HG02973 (cell line): ENCODE measurements around the gene GDF9.
"Not testable (repeated sequence)": the region's sequence is repeated elsewhere in the genome, so short reads cannot be mapped to it uniquely, and the experiment has no call there.

Experiments used
- ATAC-seq: cut with Tn5 transposase; IDR thresholded peaks from one replicate; pipeline ENCODE4 v1.9.1; 2021; ENCODE audit warnings: moderate library complexity; ENCODE audit not compliant: unreplicated experiment

GDF9 gene

DNA sequence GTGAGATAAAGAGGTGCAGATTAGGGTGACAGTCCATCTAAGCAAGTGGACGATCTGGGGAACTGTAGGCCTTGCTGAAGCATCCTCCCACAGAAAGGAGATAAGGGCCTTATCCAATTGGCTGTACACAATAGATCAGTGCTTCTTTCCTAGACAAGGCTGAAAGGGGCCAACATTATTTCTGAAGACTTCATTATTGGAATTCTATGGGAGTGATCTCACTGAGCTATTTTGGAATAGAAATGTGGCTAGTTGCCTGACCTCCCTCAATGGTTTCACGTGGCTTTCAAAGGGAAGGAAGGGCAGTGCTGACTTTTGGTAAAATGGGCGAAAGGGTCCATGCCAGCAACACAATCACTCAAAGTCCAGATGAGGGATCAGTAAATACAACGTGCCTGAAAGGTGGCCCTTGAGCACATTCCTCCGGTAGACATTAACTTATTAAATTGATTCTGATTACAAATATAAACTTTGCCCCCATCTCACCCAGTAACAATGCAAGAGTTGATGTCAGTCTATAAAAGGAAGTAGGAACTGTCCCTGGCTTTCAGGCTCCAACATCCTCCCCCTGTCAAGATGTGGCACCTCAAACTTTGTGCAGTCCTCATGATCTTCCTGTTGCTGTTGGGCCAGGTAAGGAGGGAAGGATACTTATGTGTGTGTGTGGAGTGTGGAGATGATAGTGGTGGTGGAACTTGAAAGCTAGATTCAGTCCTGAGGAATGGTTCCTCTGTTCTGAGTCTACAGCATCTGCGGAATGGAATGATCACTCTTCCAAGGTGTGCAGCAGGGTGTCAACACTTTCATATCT is 7.1 kb upstream of the GDF9 start, which contains the start of gene LEAP2:
Gene LEAP2 (plus strand): TSS at position 550 of the 811 bp plus-strand sequence. CDS start 27 bp downstream, at position 577.
- no peak for ATAC-seq

GRCh38 chr5:132872788-132873118 is 6.5 kb upstream of the GDF9 start:
- no peak for ATAC-seq

DNA sequence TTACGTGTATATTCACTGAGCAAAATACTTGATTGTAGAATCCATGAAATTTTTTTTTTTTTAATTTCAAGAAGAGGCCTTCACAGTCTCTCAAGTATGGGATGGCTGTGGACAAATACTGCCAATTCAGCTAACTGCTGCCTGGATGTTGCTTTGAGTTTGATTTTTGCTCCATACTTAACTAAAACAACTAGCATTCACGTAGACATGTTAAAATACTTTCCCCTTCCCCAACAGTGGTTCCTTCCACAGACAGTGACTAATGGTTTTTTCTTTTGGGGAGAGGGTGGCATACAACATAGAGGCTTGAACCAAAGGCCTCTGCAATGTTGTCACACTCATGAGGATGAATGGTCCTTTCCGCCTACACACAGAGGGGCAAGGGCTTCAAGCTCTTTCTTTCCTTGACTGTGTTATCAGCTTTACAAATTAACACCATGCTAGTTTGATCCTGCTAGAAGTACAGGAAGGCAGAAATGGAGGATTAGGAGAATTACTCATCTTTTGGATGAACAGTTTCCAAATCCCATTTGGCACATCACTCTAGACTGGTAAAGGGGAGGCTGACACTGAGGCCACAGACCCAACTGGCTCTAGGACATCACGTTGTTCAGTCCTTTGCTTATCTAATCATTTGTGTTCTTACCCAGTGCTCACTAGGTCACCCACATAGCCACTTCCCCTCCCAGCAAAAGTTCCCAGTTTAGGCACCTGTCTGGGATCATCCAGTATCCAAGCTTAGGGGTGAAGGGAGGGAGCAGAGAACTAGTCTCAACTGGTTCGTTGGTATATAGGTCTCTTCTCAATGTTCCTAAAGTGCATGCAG is 5.4 kb upstream of the GDF9 start:
- ATAC-seq = no peak

- no peak for ATAC-seq
Measured at GRCh38 chr5:132870801-132871200, 4.5 kb upstream of the GDF9 start.

GRCh38 chr5:132868754-132869153 is 2.5 kb upstream of the GDF9 start:
- ATAC-seq = no peak

- no peak for ATAC-seq
Measured at GRCh38 chr5:132867046-132867451, 780 bp upstream of the GDF9 start.

DNA sequence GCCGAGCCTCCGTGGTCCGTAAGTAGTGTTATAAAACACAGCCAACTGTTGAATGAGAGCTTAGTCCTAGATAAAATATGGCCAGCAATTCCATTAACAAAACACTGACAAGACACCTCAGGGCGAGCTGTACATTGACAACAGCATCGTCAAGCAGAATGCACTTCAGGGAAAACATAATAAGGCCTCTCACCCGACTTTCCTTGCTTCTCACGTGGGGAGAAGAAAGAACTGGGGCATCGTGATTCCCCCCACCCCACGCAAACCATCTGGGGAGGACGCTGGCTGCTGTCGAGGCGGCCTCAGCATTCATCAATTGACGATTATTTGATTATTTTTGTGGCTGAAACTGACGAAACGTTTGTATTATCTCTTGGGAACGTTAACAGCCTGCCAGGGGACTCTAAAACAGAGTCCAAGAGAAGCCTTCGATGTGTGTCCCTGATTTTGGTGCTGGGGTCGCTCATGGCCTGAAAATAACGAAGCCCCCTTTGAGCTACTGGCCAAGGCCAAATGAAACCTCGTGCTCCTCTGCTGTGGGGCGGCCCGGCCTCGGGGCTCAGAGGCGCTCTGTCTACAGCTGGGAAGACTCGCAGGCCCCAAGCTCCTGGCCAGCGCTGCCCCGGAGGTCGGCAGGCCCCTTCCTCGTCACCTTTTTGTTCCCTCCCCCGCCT is 464 bp downstream of the GDF9 start:
- peak; percentile 19 for ATAC-seq

DNA sequence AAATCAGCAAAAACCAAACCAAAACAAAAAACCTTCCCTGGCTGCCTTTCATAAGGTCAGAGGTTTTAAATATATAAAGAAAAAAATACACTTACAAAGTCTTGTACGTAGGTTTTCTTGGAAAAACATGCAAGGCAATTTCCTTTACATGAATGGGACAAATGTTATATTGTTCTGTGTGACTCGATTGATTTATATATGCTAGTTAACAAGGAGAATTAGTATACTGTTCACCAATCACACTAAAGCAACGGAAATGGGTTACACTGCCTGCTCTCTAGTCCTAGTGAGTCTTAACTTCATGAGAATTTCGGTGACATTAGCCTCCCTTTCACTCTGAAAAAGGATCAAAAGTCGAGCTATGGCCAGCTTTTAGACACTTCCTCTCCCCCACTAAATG is 5.5 kb downstream of the GDF9 start:
- no peak for ATAC-seq

GRCh38 chr5:132859889-132860437 is 6.3 kb downstream of the GDF9 start:
- ATAC-seq = no peak

- no peak for ATAC-seq
Measured at GRCh38 chr5:132856011-132856410, 10.3 kb downstream of the GDF9 start.

- ATAC-seq = not testable (repeated sequence)
Measured at GRCh38 chr5:132854992-132855391, 11.3 kb downstream of the GDF9 start.

DNA sequence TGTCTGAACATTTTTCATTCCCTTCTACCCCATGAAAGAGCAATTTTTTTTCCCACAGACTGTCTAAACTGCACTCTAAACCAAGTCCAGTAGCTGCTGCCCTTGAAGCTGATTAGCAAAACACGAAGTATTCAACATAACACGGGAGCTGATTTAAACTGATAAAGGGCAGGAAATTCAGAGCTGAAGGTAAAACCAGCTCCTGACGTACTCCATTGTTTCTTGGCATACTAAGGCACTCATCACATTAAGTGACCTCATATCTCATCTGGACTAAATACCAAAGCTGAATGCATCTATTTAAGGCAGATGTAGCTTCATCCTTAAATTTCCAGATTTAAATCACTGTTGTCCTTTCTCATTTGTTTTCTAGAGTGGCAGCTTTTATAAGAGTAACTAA is 12.0 kb downstream of the GDF9 start:
- no peak for ATAC-seq

DNA sequence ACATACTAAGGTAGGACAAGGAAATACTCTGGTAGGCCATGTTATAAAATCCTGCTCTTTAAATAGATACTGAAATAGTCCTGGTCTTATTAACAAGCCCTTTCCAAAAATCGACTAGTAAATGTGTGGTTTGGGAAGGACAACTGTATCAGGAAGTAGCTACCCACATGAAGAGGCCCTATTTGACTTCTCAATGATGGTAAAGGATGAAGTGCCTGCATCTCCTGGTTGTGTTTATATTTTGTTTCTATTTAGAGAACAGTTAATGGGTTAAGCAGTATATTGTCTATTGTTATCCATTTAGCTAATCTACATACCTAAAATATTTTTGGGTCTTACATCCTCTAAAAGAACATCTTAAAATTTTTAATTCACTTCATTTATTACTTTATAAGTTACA is 12.5 kb downstream of the GDF9 start:
- no peak for ATAC-seq

- no peak for ATAC-seq
Measured at GRCh38 chr5:132853323-132853722, 12.9 kb downstream of the GDF9 start.

DNA sequence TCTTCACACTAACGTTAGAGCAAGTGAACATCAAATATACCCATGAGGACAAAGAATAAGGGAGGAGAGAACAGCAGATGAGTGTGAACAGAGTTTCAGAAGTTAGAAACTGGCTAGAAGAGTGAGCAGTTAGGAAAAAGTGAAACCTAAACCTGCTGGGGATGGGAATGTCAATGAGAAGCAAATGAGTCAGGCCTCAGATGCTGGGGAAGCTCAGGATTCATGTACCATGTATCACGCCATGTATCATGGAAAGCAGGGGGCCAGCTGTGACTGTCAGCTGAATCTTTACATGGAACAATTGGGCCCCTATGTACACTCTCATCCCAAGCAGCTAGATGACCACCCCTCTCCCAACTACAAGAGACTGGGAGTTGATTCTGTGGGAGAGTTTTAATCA is 16.2 kb downstream of the GDF9 start:
- no peak for ATAC-seq

GRCh38 chr5:132849347-132849746 is 16.9 kb downstream of the GDF9 start:
- no peak for ATAC-seq

GRCh38 chr5:132848270-132848669 is 18.0 kb downstream of the GDF9 start:
- no peak for ATAC-seq

DNA sequence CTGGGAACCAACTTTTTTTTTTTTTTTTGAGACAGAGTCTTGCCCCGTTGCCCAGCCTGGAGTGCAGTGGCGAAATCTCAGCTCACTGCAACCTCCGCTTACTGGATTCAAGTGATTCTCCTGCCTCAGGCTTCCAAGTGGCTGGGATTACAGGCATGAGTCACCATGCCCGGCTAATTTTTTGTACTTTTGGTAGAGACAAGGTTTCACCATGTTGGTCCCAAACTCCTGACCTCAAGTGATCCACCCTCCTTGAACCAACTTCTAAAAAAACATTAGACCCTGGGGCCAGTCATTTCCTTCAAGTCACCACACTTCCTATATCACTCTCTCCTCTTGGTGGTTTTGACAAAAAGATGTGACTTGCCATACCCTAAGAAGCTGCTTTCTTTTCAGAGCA is 25.0 kb downstream of the GDF9 start:
- no peak for ATAC-seq

DNA sequence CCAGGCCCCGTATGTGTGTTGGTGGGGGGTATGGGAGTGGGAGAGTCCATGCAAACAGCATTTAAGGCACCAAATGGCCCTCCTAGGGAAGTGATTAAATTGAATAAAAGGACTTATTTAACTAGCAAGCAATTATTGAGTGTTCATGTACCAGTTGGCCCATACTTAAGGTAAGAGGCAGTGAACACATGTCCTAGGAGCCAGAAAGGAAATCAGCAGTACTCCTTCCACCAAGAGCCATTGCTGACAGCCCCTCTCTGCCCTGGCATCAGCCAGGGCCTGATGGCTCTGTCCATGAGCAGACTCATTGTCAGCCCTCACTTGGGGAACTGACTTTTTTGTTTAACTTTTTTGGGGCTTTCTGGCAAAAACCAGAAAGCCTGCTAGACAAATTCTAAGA is 25.4 kb downstream of the GDF9 start:
- no peak for ATAC-seq

GRCh38 chr5:132840313-132840712 is 26.0 kb downstream of the GDF9 start:
- no peak for ATAC-seq
